ENCODE measurements around the gene FOXO1.

DNA sequence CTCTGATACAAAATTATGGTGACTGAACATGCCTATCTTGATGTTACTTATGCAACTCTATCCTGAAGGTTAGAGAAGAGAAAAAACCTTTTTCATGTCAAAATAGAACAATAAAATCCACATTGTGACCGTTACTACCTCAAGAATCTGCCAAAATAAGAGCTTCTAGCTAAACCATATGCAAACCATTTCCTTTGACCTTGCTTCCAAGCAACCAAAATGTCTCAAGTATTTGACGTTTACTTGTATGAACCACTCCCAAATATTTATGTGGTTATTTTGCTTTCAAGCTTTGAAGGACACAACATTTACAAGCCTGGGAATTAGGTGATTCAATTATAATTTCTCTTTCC is 13.9 kb downstream of the FOXO1 start:
- TF ChIP-seq, protein P1, sequence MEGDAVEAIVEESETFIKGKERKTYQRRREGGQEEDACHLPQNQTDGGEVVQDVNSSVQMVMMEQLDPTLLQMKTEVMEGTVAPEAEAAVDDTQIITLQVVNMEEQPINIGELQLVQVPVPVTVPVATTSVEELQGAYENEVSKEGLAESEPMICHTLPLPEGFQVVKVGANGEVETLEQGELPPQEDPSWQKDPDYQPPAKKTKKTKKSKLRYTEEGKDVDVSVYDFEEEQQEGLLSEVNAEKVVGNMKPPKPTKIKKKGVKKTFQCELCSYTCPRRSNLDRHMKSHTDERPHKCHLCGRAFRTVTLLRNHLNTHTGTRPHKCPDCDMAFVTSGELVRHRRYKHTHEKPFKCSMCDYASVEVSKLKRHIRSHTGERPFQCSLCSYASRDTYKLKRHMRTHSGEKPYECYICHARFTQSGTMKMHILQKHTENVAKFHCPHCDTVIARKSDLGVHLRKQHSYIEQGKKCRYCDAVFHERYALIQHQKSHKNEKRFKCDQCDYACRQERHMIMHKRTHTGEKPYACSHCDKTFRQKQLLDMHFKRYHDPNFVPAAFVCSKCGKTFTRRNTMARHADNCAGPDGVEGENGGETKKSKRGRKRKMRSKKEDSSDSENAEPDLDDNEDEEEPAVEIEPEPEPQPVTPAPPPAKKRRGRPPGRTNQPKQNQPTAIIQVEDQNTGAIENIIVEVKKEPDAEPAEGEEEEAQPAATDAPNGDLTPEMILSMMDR (IDR thresholded peaks at IDR 0.05; ENCODE audit: low read depth, low read length, poor library complexity, severe bottlenecking), result no peak
- TF ChIP-seq EZH2phosphoT487 (IDR thresholded peaks at IDR 0.05; ENCODE audit: borderline replicate concordance, low read length), result no peak
